HG03135 (cell line): Measurements from ENCODE around the gene TTLL3.
A peak's percentile ranks its signal among the peaks of the same experiment; 100 is the strongest.

Source experiments
- ATAC-seq: cut with Tn5 transposase; IDR thresholded peaks from one replicate; pipeline ENCODE4 v1.9.1; 2021; ENCODE audit warnings: mild to moderate bottlenecking, moderate library complexity; ENCODE audit not compliant: unreplicated experiment

Gene TTLL3

GRCh38 chr3:9780458-9780812, 29.6 kb upstream of the TTLL3 start:
- no peak for ATAC-seq

GRCh38 chr3:9780910-9781309, 29.2 kb upstream of the TTLL3 start:
- no peak for ATAC-seq

- ATAC-seq, result no peak
Measured at GRCh38 chr3:9781551-9781950, 28.5 kb upstream of the TTLL3 start.

- no peak for ATAC-seq
Measured at GRCh38 chr3:9781978-9782603, 28.0 kb upstream of the TTLL3 start.

- ATAC-seq, result no peak
Measured at GRCh38 chr3:9782770-9783169, 27.3 kb upstream of the TTLL3 start.

- ATAC-seq, result no peak
Measured at GRCh38 chr3:9783954-9784353, 26.1 kb upstream of the TTLL3 start.

- ATAC-seq, result no peak
Measured at GRCh38 chr3:9784965-9785364, 25.1 kb upstream of the TTLL3 start.

- ATAC-seq, result no peak
Measured at GRCh38 chr3:9785602-9786001, 24.5 kb upstream of the TTLL3 start.

GRCh38 chr3:9786209-9786739, 23.8 kb upstream of the TTLL3 start:
- ATAC-seq, result no peak

GRCh38 chr3:9786825-9787669, 23.0 kb upstream of the TTLL3 start:
- no peak for ATAC-seq

GRCh38 chr3:9787714-9788113, 22.3 kb upstream of the TTLL3 start:
- ATAC-seq, result no peak

- no peak for ATAC-seq
Measured at GRCh38 chr3:9791127-9791526, 18.9 kb upstream of the TTLL3 start.

- ATAC-seq, result no peak
Measured at GRCh38 chr3:9791790-9792404, 18.2 kb upstream of the TTLL3 start.

- ATAC-seq, result peak; percentile 83
Measured at GRCh38 chr3:9792405-9793160, 17.5 kb upstream of the TTLL3 start, which contains the start of the genes ARPC4 and TADA3. TSS of gene ARPC4 (plus strand) at chr3:9793082. CDS start at chr3:9793122, 40 bp downstream. TSS of gene TADA3 (minus strand) at chr3:9792473. CDS start at chr3:9791466, 1,007 bp downstream.

- ATAC-seq, result no peak
Measured at GRCh38 chr3:9793161-9793781, 16.8 kb upstream of the TTLL3 start.

- ATAC-seq, result no peak
Measured at GRCh38 chr3:9794400-9794799, 15.7 kb upstream of the TTLL3 start.

GRCh38 chr3:9795207-9795606, 14.9 kb upstream of the TTLL3 start:
- ATAC-seq, result no peak

GRCh38 chr3:9797196-9797945, 12.7 kb upstream of the TTLL3 start:
- ATAC-seq, result no peak

GRCh38 chr3:9800529-9800928, 9.5 kb upstream of the TTLL3 start:
- ATAC-seq, result no peak

- ATAC-seq, result no peak
Measured at GRCh38 chr3:9803494-9803893, 6.6 kb upstream of the TTLL3 start.
